RWPE2 (cell line): ENCODE results near the gene TNFRSF25.
"Not testable (repeated sequence)": the region's sequence is repeated elsewhere in the genome, so short reads cannot be mapped to it uniquely, and the experiment has no call there.

Source experiments
- ATAC-seq: fragments of 200-7000 bp; cut with Tn5 transposase; 3 replicates; pipeline ENCODE4 v1.9.1; 2021; ENCODE audit warnings: low read depth
- DNase-seq: peaks from one replicate; pipeline ENCODE4 v3.0.0-alpha.2; 2020; ENCODE audit warnings: low spot score
- H3K27ac ChIP-seq: fragments of 450-650 bp; 2 replicates; pipeline ENCODE4 v1.5.1; 2017; ENCODE audit warnings: mild to moderate bottlenecking; ENCODE audit not compliant: poor library complexity, severe bottlenecking
- H3K27me3 ChIP-seq: fragments of 250-450 bp; sonication (Bioruptor Pico); 2 replicates; pipeline ENCODE4 v1.5.1; 2021; ENCODE audit warnings: mild to moderate bottlenecking, moderate library complexity; ENCODE audit not compliant: insufficient read depth, poor library complexity, severe bottlenecking
- H3K36me3 ChIP-seq: fragments of 250-450 bp; sonication (Bioruptor Pico); 2 replicates; pipeline ENCODE4 v1.5.1; 2020; ENCODE audit warnings: low read depth, mild to moderate bottlenecking, moderate library complexity
- H3K4me1 ChIP-seq: fragments of 250-450 bp; sonication (Bioruptor Pico); 2 replicates; pipeline ENCODE4 v1.5.1; 2021; ENCODE audit warnings: mild to moderate bottlenecking, moderate library complexity; ENCODE audit not compliant: insufficient read depth, poor library complexity, severe bottlenecking
- H3K4me3 ChIP-seq: fragments of 250-450 bp; sonication (Bioruptor Pico); 2 replicates; pipeline ENCODE4 v1.5.1; 2021; ENCODE audit warnings: mild to moderate bottlenecking, moderate library complexity; ENCODE audit not compliant: severe bottlenecking
- H3K9me3 ChIP-seq: fragments of 250-450 bp; sonication (Bioruptor Pico); 2 replicates; pipeline ENCODE4 v1.5.1; 2021; ENCODE audit warnings: mild to moderate bottlenecking, moderate library complexity; ENCODE audit not compliant: severe bottlenecking
- TF ChIP-seq, protein P1 (sequence below): fragments of 450-650 bp; IDR thresholded peaks from one replicate; pipeline ENCODE4 v1.5.1; 2017; ENCODE audit warnings: mild to moderate bottlenecking, moderate library complexity; ENCODE audit not compliant: poor library complexity, severe bottlenecking

TNFRSF25 gene

DNA sequence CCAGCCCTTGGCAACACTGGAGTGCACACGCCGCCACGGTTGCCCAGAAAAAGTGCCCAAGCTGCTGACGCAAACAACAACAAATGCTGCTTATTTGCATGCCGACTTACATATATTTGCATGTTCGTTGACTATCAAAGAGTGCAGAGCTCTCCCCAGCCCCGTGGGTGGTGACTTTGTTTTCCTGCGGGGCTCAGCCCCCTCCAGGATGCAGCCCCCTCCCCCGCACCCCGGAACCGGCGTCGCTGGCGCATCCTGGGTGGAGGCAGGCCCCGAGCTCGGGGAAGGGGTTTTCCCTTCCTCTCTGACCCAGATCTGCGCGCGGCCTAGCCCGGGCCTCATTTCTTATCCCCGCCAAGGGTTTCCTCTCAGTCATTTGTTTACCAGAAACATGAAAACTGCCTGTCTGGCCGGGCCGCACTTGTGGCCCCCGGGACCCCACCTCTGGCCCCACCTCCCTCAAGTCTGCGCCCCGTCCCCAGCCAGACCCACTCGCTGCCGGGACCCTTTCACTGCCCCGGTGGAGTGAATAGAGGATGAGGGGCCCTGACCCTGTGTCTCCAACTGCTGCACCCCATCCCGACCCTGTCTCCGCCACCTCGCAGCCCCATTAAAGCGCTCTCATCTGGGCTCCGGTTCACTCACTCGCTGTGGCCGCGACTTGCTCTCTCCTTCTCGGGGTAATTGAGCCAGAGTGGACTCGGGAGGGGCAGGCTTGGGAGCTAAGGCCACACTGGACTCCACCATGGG lies 5.5 kb downstream of the TNFRSF25 start:
- Histone ChIP-seq H3K4me1 (no peaks in the 10 kb centered on the region), H3K36me3 (peaks cover 18% of the 10 kb centered on the region), H3K9me3 (no peaks in the 10 kb centered on the region), H3K27ac (no peak overlapping the region), H3K27me3 (no peaks in the 10 kb centered on the region), H3K4me3 (no peak overlapping the region)
- no peak for DNase-seq
- no peak for ATAC-seq
- TF ChIP-seq, protein P1, sequence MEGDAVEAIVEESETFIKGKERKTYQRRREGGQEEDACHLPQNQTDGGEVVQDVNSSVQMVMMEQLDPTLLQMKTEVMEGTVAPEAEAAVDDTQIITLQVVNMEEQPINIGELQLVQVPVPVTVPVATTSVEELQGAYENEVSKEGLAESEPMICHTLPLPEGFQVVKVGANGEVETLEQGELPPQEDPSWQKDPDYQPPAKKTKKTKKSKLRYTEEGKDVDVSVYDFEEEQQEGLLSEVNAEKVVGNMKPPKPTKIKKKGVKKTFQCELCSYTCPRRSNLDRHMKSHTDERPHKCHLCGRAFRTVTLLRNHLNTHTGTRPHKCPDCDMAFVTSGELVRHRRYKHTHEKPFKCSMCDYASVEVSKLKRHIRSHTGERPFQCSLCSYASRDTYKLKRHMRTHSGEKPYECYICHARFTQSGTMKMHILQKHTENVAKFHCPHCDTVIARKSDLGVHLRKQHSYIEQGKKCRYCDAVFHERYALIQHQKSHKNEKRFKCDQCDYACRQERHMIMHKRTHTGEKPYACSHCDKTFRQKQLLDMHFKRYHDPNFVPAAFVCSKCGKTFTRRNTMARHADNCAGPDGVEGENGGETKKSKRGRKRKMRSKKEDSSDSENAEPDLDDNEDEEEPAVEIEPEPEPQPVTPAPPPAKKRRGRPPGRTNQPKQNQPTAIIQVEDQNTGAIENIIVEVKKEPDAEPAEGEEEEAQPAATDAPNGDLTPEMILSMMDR, result no peak

DNA sequence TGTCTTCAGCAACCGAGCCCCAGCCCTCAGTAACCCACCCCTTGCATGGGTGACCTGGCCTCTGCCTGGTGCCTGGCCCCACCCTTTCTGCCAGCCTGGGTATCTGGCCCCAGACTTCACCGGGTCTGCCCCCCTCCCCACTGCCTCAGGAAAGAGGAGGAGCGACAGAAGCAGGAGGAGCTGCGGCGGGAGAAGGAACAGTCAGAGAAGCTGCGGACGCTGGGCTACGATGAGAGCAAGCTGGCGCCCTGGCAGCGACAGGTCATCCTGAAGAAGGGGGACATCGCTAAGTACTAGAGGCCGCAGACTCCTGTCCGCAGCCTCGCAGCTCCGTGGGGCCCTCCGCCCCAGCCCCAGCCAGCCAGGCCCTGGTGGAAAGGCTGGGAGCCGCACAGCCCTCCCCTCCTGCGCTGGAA lies 6.1 kb downstream of the TNFRSF25 start:
- H3K4me1 ChIP-seq, result no peaks in the 10 kb centered on the region
- H3K27ac ChIP-seq, result no peak overlapping the region
- DNase-seq (no peak), ATAC-seq (0 out of 3 replicates have a peak, but pooled peaks have one; percentile 4)
- no peaks in the 10 kb centered on the region for H3K27me3 ChIP-seq
- TF ChIP-seq, protein P1, result no peak
- no peaks in the 10 kb centered on the region for H3K9me3 ChIP-seq
- peaks cover 18% of the 10 kb centered on the region for H3K36me3 ChIP-seq
- H3K4me3 ChIP-seq, result no peak overlapping the region

- Histone ChIP-seq H3K27me3 (peaks cover 5% of the 10 kb centered on the region), H3K36me3 (0 out of 2 replicates have a peak, but pooled peaks cover 5% of the 10 kb centered on the region), H3K4me1 (no peaks in the 10 kb centered on the region), H3K4me3 (no peak overlapping the region), H3K9me3 (no peaks in the 10 kb centered on the region), H3K27ac (no peak overlapping the region)
- TF ChIP-seq, protein P1, result no peak
- ATAC-seq (no peak), DNase-seq (no peak)
Observed at GRCh38 chr1:6456800-6457466, 9.0 kb downstream of the TNFRSF25 start.

GRCh38 chr1:6455752-6456520 lies 10.0 kb downstream of the TNFRSF25 start:
- not testable (repeated sequence) for H3K27me3 ChIP-seq, ATAC-seq

More at GRCh38 chr1:6455752-6456520, 10.0 kb downstream of the TNFRSF25 start:
- H3K36me3 ChIP-seq, H3K4me3 ChIP-seq, DNase-seq, H3K27ac ChIP-seq, H3K9me3 ChIP-seq, H3K4me1 ChIP-seq: not testable (repeated sequence)
